GM20000 (cell line): ENCODE results near the gene LUC7L.
"Not testable (repeated sequence)": the region's sequence is repeated elsewhere in the genome, so short reads cannot be mapped to it uniquely, and the experiment has no call there.

Source experiments
- DNase-seq: peaks from one replicate; pipeline ENCODE4 v3.0.0; 2012; ENCODE audit warnings: low spot score
- CTCF ChIP-seq: IDR thresholded peaks from 2 replicates; pipeline ENCODE4 v1.5.1; 2012; ENCODE audit warnings: mild to moderate bottlenecking, control low read depth; ENCODE audit errors: extremely low read depth, missing control alignments

Gene LUC7L

DNA sequence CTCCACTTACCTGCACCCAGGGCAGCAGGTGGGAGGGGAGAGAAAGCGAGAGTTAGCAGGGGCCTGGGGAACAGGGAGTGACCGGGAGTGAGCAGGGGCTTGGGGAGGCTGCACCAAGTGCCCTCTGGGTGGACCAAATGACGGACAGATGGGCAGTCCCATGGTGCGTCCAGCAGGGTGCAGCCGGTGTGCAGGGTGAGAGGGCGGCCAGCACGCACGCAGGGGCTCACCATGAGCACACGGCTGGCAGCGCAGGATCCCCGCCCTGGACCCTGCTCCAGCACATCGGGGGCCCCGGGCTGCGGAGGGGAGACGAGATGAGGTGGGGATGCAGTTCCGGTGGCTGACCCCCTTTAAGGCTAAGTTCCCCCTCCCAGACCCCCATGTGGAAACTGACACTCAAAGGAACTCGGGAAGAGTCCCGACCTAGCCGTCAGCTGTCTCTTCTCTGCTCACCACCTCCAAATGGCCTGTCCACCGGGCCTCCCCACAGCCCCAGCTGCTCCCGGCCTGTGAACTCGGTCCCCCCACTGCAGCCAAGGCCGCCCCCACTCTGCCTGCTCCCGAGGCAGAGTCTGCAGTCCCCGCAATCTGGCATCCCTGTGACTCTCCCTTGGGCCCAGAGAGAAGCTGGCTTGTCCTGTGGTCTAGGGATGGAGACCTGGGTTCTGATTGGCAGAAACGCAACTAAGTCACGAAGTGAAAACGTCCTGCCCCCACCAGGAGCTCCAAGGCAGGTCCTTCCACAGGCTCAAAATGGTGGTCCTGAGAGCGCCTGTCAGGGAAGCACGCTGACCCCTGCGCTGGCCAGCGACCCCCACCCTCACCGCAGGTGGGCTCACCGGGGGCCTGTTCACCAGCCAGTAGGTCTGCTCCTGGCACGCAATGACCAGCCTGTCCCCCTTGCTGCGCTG lies 43.6 kb upstream of the LUC7L start:
- DNase-seq, result no peak
- no peak for TF ChIP-seq CTCF

DNA sequence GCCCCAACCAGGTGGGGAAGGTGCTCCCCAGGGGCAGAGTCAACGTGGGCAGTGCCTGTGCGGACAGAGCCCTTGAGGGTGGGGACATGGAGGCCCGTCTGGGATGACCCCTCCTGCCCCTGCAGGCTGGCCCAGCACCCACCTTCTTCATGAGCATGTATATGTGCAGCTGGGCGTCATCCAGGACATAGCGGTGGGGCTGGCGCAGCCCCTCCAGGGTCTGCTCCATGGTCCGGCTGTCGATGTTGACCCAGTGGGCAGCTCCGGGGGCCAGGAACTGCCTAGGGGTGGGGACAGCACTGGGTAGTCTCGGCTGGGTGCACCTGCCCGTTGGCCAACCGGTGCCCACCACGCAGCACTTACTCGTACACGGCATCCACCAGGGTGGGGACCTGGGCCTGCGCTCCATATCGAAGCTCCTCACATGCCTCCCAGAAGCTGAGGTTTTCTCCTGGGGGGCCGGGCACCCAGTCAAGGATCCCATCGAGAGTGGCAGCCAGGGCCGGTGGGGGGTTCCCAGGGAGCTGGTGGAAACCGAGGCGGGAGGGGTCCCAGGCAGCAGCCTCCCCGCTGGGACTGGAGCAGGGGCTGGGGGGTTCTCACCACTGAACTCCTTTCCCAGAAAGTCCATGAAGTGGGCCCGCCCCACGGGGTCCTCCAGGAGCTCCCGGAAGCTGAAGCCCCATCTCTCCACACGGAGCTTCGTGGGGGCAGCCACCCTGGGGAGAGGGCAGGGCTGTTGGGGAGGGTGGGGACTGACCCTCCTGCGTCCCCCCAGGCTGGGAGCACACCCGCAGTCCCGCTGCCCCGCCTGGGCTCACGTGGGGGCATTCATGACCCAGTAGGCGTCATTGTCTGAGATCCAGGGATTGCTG lies 41.4 kb upstream of the LUC7L start:
- TF ChIP-seq CTCF, result no peak
- no peak for DNase-seq

GRCh38 chr16:269061-269796 lies 40.0 kb upstream of the LUC7L start:
- DNase-seq, result no peak
- TF ChIP-seq CTCF, result no peak

DNA sequence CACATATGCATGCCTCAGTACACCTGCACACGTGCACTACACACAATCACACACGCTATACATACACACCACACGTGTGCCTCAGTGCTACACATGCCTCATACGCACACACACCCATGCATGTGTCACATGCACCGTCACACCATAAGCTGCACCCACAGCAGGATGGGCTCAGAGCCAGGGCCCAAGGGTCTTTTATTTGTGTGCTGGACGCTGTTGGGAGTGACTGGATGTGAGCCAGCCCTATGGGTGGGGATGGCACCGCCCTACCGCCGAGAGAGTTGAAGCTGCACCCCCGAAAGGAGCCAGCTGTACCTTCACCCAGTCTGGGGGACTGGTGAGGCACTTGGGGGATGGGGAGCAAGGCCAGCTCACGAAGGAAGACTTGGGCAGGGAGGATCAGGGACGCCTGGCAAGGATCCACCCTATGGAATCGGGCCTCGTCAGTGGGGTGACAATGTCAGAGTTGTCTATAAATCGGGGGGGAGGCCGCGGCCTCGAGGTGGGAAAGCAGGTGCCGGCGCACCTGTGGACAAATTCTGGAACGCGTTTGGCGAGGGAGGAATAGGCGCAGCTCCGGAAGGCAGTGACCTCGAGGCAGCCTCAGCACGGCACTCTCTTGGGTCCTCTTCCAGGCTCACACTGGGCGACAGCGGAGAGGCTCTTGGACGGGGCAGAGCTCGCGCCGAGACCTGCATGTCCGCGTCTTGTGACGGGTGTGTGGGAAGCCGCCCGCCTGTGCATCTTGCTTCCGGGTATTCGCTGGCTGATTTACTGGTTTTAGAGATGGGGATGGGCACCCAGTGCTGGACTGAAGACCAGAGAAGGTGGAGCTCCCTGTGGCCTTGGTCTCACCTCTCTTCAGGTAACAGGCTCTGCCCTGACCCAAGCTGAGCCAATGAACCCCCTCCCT lies 39.1 kb upstream of the LUC7L start:
- DNase-seq, result no peak
- TF ChIP-seq CTCF, result no peak

DNA sequence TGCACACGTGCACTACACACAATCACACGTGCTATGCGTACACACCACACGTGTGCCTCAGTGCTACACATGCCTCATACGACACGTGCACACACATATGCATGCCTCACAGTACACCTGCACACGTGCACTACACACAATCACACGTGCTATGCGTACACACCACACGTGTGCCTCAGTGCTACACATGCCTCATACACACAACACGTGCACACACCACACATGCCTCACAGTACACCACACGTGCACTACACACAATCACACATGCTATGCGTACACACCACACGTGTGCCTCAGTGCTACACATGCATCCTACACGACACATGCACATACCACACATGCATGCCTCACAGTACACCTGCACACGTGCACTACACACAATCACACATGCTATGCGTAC lies 38.3 kb upstream of the LUC7L start:
- DNase-seq, result not testable (repeated sequence)

DNA sequence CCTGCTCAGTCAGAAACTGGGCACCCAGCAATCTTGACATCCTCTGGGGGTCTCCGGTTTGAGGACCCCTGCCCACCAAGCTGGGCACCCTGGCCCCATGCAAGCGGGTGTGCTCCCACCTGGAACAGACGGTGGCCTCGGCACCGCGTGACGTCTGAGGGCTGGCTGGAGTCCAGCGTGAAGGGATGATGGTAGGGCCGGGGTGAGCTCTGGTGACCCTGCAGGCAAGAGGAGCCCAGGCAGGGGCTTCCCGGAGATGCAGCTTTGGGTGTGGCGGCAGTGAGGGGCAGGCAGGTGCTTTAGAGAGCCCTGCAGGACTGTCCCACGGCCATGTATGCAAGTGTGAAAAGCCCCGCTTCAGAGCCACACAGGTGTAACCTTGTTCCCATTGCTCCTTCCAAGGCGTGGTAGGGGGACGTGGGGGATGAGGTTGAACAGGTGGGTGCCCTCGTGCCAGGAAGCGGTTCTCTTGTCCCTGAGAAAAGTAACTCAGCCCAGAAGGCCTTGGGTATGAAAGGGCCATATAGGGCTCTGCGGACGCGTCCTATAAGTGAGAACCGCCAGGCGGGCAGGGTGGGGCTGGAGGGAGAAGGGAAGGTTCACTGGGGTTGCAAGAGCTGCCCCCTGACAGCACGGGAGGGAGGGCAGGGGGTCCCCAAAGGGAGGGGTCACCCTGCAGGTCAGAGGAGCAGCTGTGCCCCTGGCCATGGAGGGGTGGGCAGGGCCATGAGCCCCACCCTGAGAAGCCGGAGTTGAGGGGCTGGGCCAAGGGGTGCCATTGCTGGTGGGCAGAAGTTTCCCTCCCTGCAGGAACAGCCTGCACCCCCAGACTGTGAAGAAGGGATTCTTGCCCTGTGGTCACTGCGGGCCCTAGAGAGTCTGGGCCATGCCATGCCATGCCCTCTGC lies 37.3 kb upstream of the LUC7L start:
- TF ChIP-seq CTCF, result no peak
- DNase-seq, result no peak
